Activated T-helper 1 cell treated with Interleukin-2 at 50 U/mL for 16 hours (primary cell): ENCODE data around the gene TSPAN11.
"Not testable (repeated sequence)": the region's sequence is repeated elsewhere in the genome, so short reads cannot be mapped to it uniquely, and the experiment has no call there.

ENCODE experiments used
- DNase-seq: peaks from one replicate; pipeline ENCODE4 v3.0.0-alpha.2; 2020; ENCODE audit warnings: low read depth

Gene TSPAN11

DNA sequence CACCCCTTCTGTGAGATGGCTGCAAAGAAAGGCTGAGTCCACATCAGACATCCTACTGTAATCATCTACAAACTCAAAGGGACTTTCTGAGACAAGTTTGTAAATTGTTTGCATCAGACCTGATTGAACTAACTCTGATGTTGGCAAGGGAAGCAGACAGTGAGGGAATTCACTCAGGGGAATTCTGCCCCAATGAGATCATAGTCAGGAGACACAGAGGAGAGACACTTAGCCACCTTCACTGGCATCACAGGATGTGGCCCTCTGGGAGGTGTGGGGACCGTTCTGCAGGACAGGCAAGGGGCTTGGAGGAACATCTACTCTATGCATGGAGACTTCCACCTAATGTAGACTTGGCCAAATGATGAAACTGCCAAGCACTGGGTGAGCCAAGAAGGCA, 76.5 kb downstream of the TSPAN11 start:
- no peak for DNase-seq

GRCh38 chr12:31003861-31004640, 77.5 kb downstream of the TSPAN11 start:
- DNase-seq = no peak

- DNase-seq = no peak
Observed at GRCh38 chr12:31004666-31005065, 78.1 kb downstream of the TSPAN11 start.

- no peak for DNase-seq
Observed at GRCh38 chr12:31005256-31005943, 78.9 kb downstream of the TSPAN11 start.

DNA sequence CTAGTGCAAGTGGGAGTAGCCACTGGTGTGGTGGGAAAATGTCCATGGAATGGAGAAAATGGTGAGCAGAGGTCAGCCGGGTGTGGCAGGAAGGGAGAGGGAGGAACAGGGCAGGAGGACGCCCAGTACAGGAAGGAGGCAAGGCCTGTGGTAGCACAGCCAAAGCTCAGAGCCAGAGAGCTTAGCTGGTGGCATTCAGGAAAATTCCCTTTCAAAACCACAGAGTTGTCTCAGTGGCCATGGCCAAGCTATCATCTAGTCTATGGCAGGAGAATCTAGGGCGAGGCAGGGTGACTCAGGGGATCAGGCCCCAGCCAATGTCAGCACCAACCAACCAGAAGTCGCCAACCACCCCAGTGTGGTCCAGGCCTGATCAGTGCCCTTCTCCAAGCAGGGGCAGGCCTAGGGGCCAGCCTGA, 79.4 kb downstream of the TSPAN11 start:
- DNase-seq = no peak

DNA sequence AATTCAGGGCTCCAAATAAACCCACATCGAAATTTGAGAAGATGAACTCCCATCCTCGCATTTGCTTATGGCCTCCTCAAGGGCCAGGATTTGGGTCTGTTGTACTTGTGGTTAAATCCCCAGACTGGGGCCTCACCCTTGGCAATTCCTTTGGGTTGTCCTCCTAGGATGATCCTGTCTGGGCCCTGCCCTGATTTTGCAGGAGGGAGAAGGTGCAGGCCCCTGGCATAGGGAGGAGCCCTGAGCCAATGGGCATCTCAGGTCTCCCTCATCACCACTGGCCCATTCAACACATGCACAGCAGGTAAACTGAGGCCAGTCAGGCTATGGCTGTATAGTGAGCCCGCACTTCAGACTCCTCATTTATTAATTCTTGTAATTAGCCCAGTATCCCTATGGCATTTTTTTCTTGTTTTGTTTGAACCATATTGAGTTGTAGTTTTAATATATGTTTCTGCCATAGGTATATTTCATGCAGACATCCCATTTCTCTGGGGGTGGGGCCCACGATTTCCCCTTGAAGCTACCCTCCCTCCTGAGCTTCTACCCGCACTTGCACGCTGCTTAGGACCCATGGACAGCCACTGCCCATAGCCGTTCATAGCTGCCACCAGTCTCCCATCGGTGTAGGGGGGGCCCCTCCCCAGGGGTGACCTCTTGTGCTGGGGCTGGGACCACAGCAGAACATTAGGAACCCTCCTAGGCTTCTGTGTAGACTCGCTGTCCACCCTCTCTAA, 80.0 kb downstream of the TSPAN11 start:
- no peak for DNase-seq

DNA sequence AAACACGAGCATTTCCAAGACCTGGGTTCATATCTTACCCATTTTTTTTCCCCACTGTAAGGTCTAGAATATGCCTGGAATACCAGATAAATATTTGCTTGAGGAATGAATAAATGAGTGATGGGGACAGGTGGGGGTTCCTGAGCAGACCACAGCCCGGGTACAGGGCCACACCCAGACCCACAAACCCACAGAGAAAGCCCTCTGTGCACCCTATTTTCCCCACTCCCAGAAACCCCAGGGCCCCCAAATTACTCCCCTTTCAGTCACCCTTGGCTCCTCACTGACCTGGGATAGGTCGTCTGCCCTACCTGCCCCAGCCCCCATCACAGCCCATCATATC, 80.6 kb downstream of the TSPAN11 start:
- no peak for DNase-seq

DNA sequence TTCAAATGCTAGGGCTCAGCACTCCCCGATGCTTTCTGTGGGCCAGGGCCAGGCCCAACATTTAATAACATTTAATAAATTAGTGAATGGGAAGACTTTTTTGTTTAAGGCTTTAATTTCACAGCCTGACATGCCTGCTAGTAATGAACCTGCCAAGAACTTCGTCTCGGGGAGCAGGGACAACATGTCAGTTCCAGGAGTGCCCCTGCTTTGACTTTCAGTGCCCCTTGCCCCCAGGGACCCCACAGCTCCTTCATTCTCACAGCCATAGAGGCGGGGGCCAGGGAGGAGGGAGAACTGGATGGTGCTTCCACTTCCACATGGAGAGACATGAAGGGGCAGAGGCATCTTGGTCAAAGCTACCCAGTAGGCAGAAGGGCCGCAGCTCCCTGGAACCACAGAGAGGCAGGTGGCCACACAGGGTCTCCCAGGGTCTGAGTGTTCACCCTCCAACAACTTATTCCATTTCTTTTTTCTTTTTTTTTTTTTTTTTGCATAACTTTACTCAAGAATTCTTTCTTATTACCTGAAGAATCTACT, 81.2 kb downstream of the TSPAN11 start:
- DNase-seq = no peak

GRCh38 chr12:31008241-31008761, 81.8 kb downstream of the TSPAN11 start:
- DNase-seq = no peak

- no peak for DNase-seq
Observed at GRCh38 chr12:31008961-31009840, 82.7 kb downstream of the TSPAN11 start.

DNA sequence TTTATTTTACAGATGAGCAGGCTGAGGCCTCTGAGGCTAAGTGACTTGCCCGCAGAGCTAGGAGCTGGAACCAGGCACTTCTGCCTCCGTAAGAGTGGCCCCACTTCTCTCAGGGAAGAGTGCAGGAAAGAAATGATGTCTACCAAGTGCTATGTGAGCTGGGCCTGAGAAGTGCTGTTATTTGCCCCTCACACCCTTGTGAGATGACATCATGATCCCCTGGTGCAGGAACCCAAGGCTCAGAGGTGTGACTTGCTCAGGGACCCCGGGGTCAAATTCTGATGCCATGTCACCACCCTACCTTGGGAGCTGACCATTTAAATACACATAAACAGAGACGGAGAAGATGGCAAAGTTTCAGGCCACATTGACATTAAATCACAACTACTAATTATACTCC, 83.4 kb downstream of the TSPAN11 start:
- DNase-seq = no peak

DNA sequence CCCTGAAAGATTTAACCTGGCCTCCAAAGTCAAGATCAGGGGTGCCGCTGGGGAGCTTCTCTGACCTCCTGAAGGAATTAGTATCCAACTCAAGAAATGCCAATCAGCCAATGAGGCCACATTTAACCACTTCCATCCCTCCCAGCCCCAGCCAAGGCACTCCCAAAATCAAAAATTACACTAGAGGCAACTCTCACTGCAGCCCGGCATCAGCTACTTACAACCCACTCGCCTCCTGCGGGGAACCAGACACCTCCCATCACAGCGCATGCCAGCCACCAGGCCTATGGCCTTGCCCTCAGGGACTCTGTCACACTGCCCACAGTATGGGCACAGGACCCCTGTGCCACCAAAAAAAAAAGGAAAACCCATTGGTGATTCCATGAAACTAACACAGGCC, 84.8 kb downstream of the TSPAN11 start:
- DNase-seq = no peak

DNA sequence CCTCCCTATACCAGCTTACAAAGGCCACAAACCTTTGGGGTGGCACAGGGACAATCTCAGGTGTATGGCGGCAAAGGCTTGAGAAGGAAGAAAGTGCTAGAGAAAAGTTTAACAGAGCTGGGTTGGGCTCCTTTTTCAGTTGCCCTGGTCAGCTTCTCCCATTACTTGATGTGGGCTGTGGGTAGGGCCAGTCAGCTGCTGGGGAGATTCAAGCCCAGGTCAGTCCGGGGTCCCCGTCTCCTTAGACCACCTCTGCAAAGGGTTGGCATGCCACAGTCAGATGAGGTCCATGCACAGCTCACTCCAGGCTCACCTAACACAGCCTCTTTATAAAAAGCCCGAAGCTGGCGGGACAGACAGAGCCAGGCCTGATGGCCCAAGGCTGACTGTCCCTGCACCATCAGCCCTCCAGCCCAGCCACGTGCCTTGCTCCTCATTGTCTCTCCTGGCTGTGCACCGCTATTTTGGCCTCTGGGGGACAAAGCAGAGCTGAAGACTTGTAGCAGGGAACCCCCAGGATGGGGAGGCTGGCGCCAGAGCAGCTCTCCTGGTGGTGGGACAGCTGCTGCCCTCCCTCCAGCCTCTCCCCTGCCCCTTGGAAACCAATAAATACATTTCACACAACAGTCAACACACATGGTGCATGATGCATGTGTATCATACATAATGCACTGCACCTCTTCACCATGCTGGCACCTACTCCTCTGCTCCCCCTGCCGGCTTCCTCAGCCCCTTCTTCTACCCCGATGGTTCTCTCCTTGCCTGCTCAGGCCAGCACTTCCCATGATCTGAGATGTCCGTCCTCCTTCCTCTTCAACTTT, 85.4 kb downstream of the TSPAN11 start:
- no peak for DNase-seq

GRCh38 chr12:31012567-31012891, 86.0 kb downstream of the TSPAN11 start:
- DNase-seq = not testable (repeated sequence)

DNA sequence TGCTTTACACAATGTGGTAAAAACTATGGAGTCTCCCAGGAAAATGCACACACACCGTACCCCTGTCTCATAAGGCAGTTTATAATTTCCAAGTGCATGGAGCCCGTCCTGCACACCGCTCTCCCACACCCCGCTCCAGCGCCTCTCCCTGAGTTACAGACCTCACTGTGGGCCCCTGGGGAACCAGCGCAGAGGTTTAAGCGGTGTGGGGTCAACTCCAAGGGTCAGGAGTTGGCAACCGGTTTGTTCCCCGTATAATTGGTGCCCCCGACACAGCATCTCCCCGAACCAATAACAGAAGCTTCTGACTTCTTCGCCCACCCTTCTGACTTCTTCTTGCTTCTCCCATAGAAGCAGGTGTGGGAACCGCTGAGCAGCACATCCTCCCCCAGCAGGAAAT, 88.7 kb downstream of the TSPAN11 start:
- no peak for DNase-seq

GRCh38 chr12:31016057-31016456, 89.5 kb downstream of the TSPAN11 start:
- DNase-seq = no peak

DNA sequence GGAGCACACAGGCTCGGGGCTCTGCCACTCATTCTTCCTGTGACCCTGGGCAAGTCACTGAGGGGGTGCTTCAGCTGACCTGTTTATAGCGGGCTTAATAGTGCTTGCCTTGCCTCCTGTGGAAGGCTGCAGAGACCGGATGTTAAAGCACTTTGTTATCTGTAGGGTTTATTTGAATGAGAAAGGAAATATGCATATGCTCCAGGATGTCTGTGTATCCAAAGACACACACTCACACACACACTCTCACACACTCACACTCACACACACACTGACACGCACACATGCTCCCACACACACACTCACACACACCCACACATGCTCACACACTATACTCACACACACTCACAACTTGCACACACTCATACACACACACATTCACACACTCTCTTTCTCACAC, 91.0 kb downstream of the TSPAN11 start:
- DNase-seq = no peak

DNA sequence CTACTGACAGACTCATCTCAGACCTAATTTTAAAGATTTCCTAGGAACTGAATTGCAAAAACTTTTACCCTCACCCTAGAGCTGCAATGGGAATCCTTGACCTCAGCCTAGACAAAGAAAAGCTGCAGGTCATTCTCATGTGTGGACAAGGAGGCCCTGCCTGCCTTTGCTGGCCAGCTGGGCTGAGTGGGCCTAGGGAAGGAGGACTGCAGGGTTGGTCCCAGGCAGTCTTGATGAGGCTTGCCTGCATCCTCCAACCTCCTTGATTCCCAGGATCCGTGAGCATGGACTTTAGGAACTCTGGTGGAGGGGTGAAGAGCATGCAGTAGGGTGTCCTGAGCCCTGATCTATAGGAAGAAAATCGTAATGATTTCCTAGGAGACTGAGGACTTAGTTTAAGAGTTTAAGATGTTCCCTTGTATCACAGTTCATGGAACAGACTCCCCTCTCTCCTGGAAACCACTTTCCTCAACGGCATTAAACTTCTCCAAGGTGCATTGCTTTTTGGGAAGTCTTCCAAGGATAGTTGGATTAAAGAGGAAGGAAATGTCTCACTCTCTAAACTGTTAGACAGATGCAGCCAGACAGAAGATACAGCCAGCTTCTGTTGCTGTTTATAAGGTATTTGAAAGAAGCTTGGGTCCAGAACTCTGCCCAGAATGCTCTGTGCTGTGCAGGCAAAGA, 91.7 kb downstream of the TSPAN11 start:
- DNase-seq = no peak

GRCh38 chr12:31018790-31019505, 92.4 kb downstream of the TSPAN11 start:
- no peak for DNase-seq

- DNase-seq = no peak
Observed at GRCh38 chr12:31019561-31019960, 93.0 kb downstream of the TSPAN11 start.
